AG04449 (cell line): ENCODE results near the gene PIPOX.

ENCODE experiments used
- CTCF ChIA-PET: fragments of 350-600 bp; formaldehyde crosslinking; extraction: SDS; loops from one replicate; lab custom pipeline; 2021; ENCODE audit warnings: antibody characterized with exemption; lab: Yijun Ruan, JAX
- POLR2A ChIA-PET: fragments of 400-600, 350-600 bp; formaldehyde crosslinking; extraction: SDS; loops from one replicate; lab custom pipeline; 2020; ENCODE audit warnings: antibody characterized with exemption, inconsistent platforms; lab: Yijun Ruan, JAX
- DNase-seq: peaks from one replicate; pipeline ENCODE4 v3.0.0-alpha.2; 2010; ENCODE audit warnings: low read depth, low spot score
- H3K4me3 ChIP-seq: 2 replicates; pipeline ENCODE4 v1.5.1; 2011; ENCODE audit warnings: low read depth, mild to moderate bottlenecking, control low read depth, low read length
- TF ChIP-seq, protein P1 (sequence below): IDR thresholded peaks from one replicate; pipeline ENCODE4 v1.5.1; 2011; ENCODE audit warnings: mild to moderate bottlenecking, moderate library complexity, low read length, control low read depth, inconsistent platforms; ENCODE audit not compliant: insufficient read depth; ENCODE audit errors: missing control alignments

The PIPOX gene

GRCh38 chr17:29022074-29022473 is 20.9 kb upstream of the PIPOX start:
- TF ChIP-seq, protein P1, sequence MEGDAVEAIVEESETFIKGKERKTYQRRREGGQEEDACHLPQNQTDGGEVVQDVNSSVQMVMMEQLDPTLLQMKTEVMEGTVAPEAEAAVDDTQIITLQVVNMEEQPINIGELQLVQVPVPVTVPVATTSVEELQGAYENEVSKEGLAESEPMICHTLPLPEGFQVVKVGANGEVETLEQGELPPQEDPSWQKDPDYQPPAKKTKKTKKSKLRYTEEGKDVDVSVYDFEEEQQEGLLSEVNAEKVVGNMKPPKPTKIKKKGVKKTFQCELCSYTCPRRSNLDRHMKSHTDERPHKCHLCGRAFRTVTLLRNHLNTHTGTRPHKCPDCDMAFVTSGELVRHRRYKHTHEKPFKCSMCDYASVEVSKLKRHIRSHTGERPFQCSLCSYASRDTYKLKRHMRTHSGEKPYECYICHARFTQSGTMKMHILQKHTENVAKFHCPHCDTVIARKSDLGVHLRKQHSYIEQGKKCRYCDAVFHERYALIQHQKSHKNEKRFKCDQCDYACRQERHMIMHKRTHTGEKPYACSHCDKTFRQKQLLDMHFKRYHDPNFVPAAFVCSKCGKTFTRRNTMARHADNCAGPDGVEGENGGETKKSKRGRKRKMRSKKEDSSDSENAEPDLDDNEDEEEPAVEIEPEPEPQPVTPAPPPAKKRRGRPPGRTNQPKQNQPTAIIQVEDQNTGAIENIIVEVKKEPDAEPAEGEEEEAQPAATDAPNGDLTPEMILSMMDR, result no peak
- ChIA-PET POLR2A (no interaction called here), CTCF (interaction anchor here (1.9 kb wide), 1 partner anchor 95 kb away, joined by 6 read pairs; no protein-coding TSS in a partner anchor)
- H3K4me3 ChIP-seq, result no peak overlapping the region
- no peak for DNase-seq

- TF ChIP-seq, protein P1, result no peak
- H3K4me3 ChIP-seq, result no peak overlapping the region
- ChIA-PET POLR2A (no interaction called here), CTCF (no interaction called here)
- no peak for DNase-seq
Measured at GRCh38 chr17:29024316-29024952, 18.5 kb upstream of the PIPOX start.

- TF ChIP-seq, protein P1, result no peak
- H3K4me3 ChIP-seq, result no peak overlapping the region
- DNase-seq, result no peak
- ChIA-PET POLR2A (no interaction called here), CTCF (no interaction called here)
Measured at GRCh38 chr17:29031488-29031887, 11.5 kb upstream of the PIPOX start.

GRCh38 chr17:29032013-29032856 is 10.7 kb upstream of the PIPOX start:
- CTCF ChIA-PET, result no interaction called here
- TF ChIP-seq, protein P1, result no peak
- POLR2A ChIA-PET, result no interaction called here
- H3K4me3 ChIP-seq, result no peak overlapping the region
- no peak for DNase-seq

GRCh38 chr17:29032857-29033197 is 10.1 kb upstream of the PIPOX start:
- DNase-seq, result no peak
- CTCF ChIA-PET, result interaction anchor here (1.5 kb wide), 1 partner anchor 79 kb away, joined by 4 read pairs; no protein-coding TSS in a partner anchor
- H3K4me3 ChIP-seq, result no peak overlapping the region
- TF ChIP-seq, protein P1, result no peak
- POLR2A ChIA-PET, result no interaction called here

GRCh38 chr17:29034510-29034909 is 8.4 kb upstream of the PIPOX start:
- POLR2A ChIA-PET, result no interaction called here
- CTCF ChIA-PET, result interaction anchor here (0.9 to 1.5 kb wide), 3 partner anchors 62 to 81 kb away, joined by 3 to 4 read pairs (median 3); no protein-coding TSS in a partner anchor
- no peak for DNase-seq
- TF ChIP-seq, protein P1, result no peak
- H3K4me3 ChIP-seq, result no peak overlapping the region
